GM19455 (cell line): ENCODE data around the gene ZSCAN16.

Source experiments
- ATAC-seq: cut with Tn5 transposase; IDR thresholded peaks from one replicate; pipeline ENCODE4 v1.9.1; 2021; ENCODE audit not compliant: unreplicated experiment

Gene ZSCAN16

DNA sequence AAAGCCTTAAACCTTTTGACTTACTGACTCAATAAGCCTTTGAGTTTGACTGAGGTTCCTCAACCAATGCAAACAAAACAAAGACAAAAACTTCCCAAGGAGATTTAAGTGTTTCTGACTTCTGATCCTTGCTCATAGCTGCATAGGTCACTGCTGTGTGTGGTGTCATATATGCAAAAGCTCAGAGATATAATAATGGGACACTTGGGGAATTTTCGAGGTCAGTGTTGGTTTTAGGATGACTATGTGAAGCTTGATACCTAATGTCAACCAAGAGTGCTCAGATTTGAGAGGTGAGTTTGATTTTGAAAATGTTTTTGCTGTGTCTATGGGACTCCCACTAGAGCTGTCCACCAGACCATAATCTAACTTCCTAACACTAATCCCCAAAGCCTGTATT, 43.5 kb downstream of the ZSCAN16 start:
- no peak for ATAC-seq

DNA sequence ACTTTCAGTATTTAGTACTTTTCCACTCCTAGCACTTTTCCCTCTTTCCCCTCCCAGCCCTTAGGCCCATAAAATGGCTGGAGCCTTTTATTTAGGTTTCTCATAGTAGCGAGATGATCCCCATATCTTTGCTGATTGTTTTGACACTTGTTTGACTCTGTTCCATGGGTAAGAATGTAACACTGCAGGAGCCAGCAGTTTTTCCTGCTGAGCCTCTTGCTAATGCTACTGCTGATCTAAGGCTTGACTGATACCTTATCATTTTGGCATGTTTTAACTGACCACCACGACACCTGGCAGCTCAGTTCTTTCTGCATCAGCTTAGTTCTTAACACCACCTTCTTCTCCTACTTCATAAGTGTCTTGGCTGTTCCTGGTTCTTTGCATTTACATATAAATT, 46.9 kb downstream of the ZSCAN16 start:
- ATAC-seq: no peak

DNA sequence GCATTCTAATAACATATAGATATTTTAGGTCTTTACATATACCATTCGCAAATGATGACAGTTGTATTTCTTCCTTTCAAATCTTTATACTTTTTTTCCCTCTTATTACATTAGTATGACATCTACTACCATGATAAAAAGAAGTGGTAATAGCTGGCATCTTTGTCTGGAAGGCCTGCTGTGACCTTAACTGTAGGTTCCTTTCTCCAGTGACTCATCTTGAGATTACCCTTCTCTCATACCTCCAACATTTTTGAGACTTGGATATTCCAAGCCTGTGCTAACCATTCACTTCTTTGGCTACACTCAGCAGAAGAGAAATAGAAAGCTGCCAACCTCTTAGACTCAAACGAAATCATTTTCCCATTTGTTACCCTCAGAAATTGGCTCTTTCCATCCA, 47.6 kb downstream of the ZSCAN16 start:
- ATAC-seq: no peak

DNA sequence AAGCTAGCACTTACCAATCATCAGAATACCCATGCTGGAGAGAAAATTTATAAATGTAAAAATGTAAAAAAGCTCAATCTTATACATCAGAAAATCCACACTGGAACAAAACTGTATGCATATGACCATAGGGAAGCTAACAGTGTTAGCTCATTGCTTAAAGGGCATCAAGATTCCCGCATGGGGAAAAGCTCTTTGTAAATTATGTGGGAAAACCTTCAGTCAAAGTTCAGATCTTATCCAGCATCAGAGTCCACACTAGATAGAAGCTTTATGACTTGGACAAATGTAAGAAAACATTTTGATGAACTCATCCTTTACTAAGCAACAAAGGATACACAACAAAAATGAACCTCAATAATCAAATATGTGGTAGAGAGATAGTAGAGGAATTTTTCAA, 52.0 kb downstream of the ZSCAN16 start:
- ATAC-seq: no peak
